GM23338 (cell line): ENCODE results near the gene RIC1. TPM values are rescaled to one million over a fixed set of nuclear protein-coding genes. Genes with fewer than 3 reads are reported as not detected.

Experiments
- ATAC-seq: fragments of 200-7000 bp; cut with Tn5 transposase; 3 replicates; pipeline ENCODE4 v1.9.1; 2020
- DNase-seq: peaks from one replicate; pipeline ENCODE4 v3.0.0-alpha.2; 2015; ENCODE audit warnings: low spot score
- H2AFZ ChIP-seq: fragments of 200-600 bp; sonication (generic); 2 replicates; pipeline ENCODE4 v1.8.0; 2016; ENCODE audit warnings: antibody characterized with exemption, mild to moderate bottlenecking, moderate library complexity
- H3F3A ChIP-seq: fragments of 200-600 bp; sonication (generic); replicated peaks from 2 replicates; pipeline ENCODE4 v1.8.0; 2017; ENCODE audit warnings: antibody characterized with exemption, mixed run types, low read depth
- H3K27ac ChIP-seq: fragments of 200-600 bp; sonication (generic); 2 replicates; pipeline ENCODE4 v1.6.1; 2016; ENCODE audit warnings: low read depth
- H3K27me3 ChIP-seq: fragments of 200-600 bp; sonication (generic); 2 replicates; pipeline ENCODE4 v1.8.0; 2016; ENCODE audit warnings: mild to moderate bottlenecking, mixed run types, moderate library complexity; ENCODE audit not compliant: insufficient read depth
- H3K36me3 ChIP-seq: fragments of 200-600 bp; sonication (generic); 2 replicates; pipeline ENCODE4 v1.8.0; 2016; ENCODE audit warnings: mild to moderate bottlenecking; ENCODE audit not compliant: insufficient read depth
- H3K4me1 ChIP-seq: fragments of 200-600 bp; sonication (generic); 2 replicates; pipeline ENCODE4 v1.8.0; 2016; ENCODE audit warnings: mild to moderate bottlenecking, moderate library complexity; ENCODE audit not compliant: insufficient read depth
- H3K4me2 ChIP-seq: fragments of 200-600 bp; sonication (generic); 2 replicates; pipeline ENCODE4 v1.7.1; 2017; ENCODE audit warnings: mixed run types
- H3K4me3 ChIP-seq: fragments of 200-600 bp; sonication (generic); 2 replicates; pipeline ENCODE4 v1.6.1; 2016; ENCODE audit warnings: mixed run types
- H3K79me2 ChIP-seq: fragments of 200-600 bp; sonication (generic); replicated peaks from 2 replicates; pipeline ENCODE4 v1.8.0; 2017; ENCODE audit warnings: mild to moderate bottlenecking; ENCODE audit not compliant: insufficient read depth
- H3K9me2 ChIP-seq: fragments of 200-600 bp; sonication (generic); 2 replicates; pipeline ENCODE4 v1.8.0; 2017; ENCODE audit not compliant: insufficient read depth
- H4K20me1 ChIP-seq: fragments of 200-600 bp; sonication (generic); replicated peaks from 2 replicates; pipeline ENCODE4 v1.8.0; 2017; ENCODE audit warnings: mild to moderate bottlenecking; ENCODE audit not compliant: insufficient read depth
- H3K27ac Mint-ChIP-seq: 2 replicates; pipeline ENCODE4 v1.8.0; 2020; ENCODE audit warnings: inconsistent platforms, mild to moderate bottlenecking, moderate library complexity, mixed read lengths
- H3K27me3 Mint-ChIP-seq: 3 replicates; pipeline ENCODE4 v1.8.0; 2022; ENCODE audit warnings: low read depth, mild to moderate bottlenecking, moderate library complexity, mixed read lengths, inconsistent platforms; ENCODE audit not compliant: insufficient read depth, poor library complexity
- H3K36me3 Mint-ChIP-seq: 3 replicates; pipeline ENCODE4 v1.8.0; 2021; ENCODE audit warnings: low read depth, mild to moderate bottlenecking, inconsistent platforms, moderate library complexity, mixed read lengths
- H3K4me1 Mint-ChIP-seq: 3 replicates; pipeline ENCODE4 v1.8.0; 2020; ENCODE audit warnings: mild to moderate bottlenecking, inconsistent platforms, mixed read lengths
- H3K4me3 Mint-ChIP-seq: 3 replicates; pipeline ENCODE4 v1.8.0; 2021; ENCODE audit warnings: moderate library complexity, mild to moderate bottlenecking, inconsistent platforms, mixed read lengths
- H3K9me3 Mint-ChIP-seq: 3 replicates; pipeline ENCODE4 v1.8.0; 2020; ENCODE audit warnings: moderate library complexity, mild to moderate bottlenecking, inconsistent platforms, mixed read lengths
- CREB1 ChIP-seq: fragments of 250-450 bp; sonication (Bioruptor Pico); IDR thresholded peaks from 2 replicates; pipeline ENCODE4 v1.5.0; 2020; ENCODE audit warnings: low read depth, mild to moderate bottlenecking, moderate library complexity
- EZH2 ChIP-seq: fragments of 200-600 bp; sonication (generic); IDR thresholded peaks from one replicate; pipeline ENCODE4 v1.8.0; 2017; ENCODE audit warnings: antibody characterized with exemption, mild to moderate bottlenecking, low read depth; ENCODE audit not compliant: unreplicated experiment
- EZH2phosphoT487 ChIP-seq: fragments of 200-600 bp; sonication (generic); IDR thresholded peaks from one replicate; pipeline ENCODE4 v1.8.1; 2018; ENCODE audit warnings: antibody characterized with exemption; ENCODE audit not compliant: unreplicated experiment
- JUNB ChIP-seq: IDR thresholded peaks from one replicate; pipeline ENCODE4 v1.6.1; 2016; ENCODE audit warnings: antibody characterized with exemption; ENCODE audit not compliant: unreplicated experiment
- NANOG ChIP-seq: IDR thresholded peaks from 2 replicates; pipeline ENCODE4 v1.6.1; 2016; ENCODE audit warnings: antibody characterized with exemption, borderline replicate concordance
- POLR2AphosphoS5 ChIP-seq: IDR thresholded peaks from 2 replicates; pipeline ENCODE4 v1.6.1; 2016; ENCODE audit warnings: antibody characterized with exemption, low read depth
- STAT1 ChIP-seq: IDR thresholded peaks from one replicate; pipeline ENCODE4 v1.6.1; 2016; ENCODE audit warnings: antibody characterized with exemption; ENCODE audit not compliant: unreplicated experiment
- ZNF114 ChIP-seq: fragments of 250-450 bp; sonication (Bioruptor Pico); IDR thresholded peaks from 2 replicates; pipeline ENCODE4 v1.5.0; 2020; ENCODE audit warnings: mild to moderate bottlenecking, moderate library complexity
- ZNF331 ChIP-seq: fragments of 250-450 bp; sonication (Bioruptor Pico); IDR thresholded peaks from 2 replicates; pipeline ENCODE4 v1.5.0; 2020; ENCODE audit warnings: low read depth, mild to moderate bottlenecking, moderate library complexity
- polyA plus RNA-seq: library from polyadenylated mRNA; unstranded; fragments of >200 nt; fragmentation: Nextera tagmentation; extraction: Ambion mirVana; gene quantifications from 2 replicates; pipeline ENCODE4 v1.2.1, GENCODE V29; 2016
- total RNA-seq: library from RNA; depleted of rRNA; stranded (reverse); fragments of >200 nt; shearing (Covaris generic); gene quantifications from 2 replicates; pipeline ENCODE4 v1.2.3, GENCODE V29; 2014
- TF ChIP-seq, protein P1 (sequence below): IDR thresholded peaks from one replicate; pipeline ENCODE4 v1.6.1; 2018; ENCODE audit warnings: antibody characterized with exemption; ENCODE audit not compliant: unreplicated experiment
- TF ChIP-seq, protein P2 (sequence below): IDR thresholded peaks from 2 replicates; pipeline ENCODE4 v1.6.1; 2016; ENCODE audit warnings: antibody characterized with exemption

RIC1 gene
- total and polyA plus RNA-seq, 2 experiments from 2014 or later = 7.8 to 34.9 TPM

DNA sequence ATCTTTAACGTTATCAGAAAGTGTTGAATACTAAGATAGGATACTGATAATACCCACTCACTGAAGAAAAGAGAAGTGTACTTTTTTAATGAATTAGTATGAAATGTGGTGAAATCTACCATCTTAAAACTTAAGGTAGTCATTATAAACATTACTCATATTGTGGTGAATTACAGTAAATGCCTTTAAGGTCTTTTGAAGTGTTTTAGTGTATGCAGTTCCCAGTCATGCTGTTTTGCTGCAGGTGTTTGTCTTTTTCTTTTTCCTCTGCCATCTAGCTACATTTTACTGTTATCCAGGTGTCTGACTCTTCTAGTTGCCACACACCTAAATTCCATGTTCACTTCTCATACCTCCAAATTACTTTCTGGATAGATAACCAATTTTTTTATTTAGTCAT is 131.4 kb downstream of the RIC1 start (continued):
- TF ChIP-seq, protein P1, sequence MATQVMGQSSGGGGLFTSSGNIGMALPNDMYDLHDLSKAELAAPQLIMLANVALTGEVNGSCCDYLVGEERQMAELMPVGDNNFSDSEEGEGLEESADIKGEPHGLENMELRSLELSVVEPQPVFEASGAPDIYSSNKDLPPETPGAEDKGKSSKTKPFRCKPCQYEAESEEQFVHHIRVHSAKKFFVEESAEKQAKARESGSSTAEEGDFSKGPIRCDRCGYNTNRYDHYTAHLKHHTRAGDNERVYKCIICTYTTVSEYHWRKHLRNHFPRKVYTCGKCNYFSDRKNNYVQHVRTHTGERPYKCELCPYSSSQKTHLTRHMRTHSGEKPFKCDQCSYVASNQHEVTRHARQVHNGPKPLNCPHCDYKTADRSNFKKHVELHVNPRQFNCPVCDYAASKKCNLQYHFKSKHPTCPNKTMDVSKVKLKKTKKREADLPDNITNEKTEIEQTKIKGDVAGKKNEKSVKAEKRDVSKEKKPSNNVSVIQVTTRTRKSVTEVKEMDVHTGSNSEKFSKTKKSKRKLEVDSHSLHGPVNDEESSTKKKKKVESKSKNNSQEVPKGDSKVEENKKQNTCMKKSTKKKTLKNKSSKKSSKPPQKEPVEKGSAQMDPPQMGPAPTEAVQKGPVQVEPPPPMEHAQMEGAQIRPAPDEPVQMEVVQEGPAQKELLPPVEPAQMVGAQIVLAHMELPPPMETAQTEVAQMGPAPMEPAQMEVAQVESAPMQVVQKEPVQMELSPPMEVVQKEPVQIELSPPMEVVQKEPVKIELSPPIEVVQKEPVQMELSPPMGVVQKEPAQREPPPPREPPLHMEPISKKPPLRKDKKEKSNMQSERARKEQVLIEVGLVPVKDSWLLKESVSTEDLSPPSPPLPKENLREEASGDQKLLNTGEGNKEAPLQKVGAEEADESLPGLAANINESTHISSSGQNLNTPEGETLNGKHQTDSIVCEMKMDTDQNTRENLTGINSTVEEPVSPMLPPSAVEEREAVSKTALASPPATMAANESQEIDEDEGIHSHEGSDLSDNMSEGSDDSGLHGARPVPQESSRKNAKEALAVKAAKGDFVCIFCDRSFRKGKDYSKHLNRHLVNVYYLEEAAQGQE = no peak

DNA sequence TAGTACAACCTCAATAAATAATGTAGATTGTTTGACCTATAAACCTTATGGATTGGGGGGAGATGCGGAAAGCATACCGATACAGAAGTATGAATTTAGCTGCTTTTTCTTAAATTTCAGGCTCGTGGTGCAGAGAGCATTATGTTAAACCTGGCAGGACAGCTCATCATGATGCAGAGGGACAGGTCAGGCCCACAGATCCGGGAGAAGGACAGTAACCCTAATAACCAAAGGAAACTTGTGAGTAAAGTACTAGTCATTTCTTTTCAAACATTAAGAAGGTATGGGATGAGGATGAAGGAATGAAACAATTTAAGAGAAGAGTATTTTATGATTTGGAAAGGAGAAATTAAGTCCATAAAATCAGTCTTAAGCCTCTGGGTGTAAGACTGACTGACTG is 133.5 kb downstream of the RIC1 start:
- DNase-seq = no peak
- TF ChIP-seq POLR2AphosphoS5 (no peak), NANOG (no peak), EZH2 (no peak), EZH2phosphoT487 (no peak)
- TF ChIP-seq, protein P2, sequence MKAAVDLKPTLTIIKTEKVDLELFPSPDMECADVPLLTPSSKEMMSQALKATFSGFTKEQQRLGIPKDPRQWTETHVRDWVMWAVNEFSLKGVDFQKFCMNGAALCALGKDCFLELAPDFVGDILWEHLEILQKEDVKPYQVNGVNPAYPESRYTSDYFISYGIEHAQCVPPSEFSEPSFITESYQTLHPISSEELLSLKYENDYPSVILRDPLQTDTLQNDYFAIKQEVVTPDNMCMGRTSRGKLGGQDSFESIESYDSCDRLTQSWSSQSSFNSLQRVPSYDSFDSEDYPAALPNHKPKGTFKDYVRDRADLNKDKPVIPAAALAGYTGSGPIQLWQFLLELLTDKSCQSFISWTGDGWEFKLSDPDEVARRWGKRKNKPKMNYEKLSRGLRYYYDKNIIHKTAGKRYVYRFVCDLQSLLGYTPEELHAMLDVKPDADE = no peak
- H3K36me3 ChIP-seq = peaks cover 20% of the 10 kb centered on the region
- Mint-ChIP-seq H3K27me3 (no peaks in the 10 kb centered on the region), H3K9me3 (no peaks in the 10 kb centered on the region), H3K4me3 (no peak overlapping the region), H3K27ac (no peak overlapping the region), H3K4me1 (peaks cover 7% of the 10 kb centered on the region), H3K36me3 (peaks cover 62% of the 10 kb centered on the region)
- H4K20me1 ChIP-seq = peaks cover 5% of the 10 kb centered on the region; the same call in 1 of the 2 replicates
- H2AFZ ChIP-seq = no peak overlapping the region
- no peaks in the 10 kb centered on the region for H3K27me3 ChIP-seq
- no peak for ATAC-seq
- no peak overlapping the region for H3K27ac ChIP-seq
- H3K4me2 ChIP-seq = no peak overlapping the region
- no peaks in the 10 kb centered on the region for H3K9me2 ChIP-seq
- H3K4me3 ChIP-seq = no peak overlapping the region
- no peaks in the 10 kb centered on the region for H3F3A ChIP-seq
- H3K4me1 ChIP-seq = no peaks in the 10 kb centered on the region; the same call in 1 of the 2 replicates
- H3K79me2 ChIP-seq = no peaks in the 10 kb centered on the region

DNA sequence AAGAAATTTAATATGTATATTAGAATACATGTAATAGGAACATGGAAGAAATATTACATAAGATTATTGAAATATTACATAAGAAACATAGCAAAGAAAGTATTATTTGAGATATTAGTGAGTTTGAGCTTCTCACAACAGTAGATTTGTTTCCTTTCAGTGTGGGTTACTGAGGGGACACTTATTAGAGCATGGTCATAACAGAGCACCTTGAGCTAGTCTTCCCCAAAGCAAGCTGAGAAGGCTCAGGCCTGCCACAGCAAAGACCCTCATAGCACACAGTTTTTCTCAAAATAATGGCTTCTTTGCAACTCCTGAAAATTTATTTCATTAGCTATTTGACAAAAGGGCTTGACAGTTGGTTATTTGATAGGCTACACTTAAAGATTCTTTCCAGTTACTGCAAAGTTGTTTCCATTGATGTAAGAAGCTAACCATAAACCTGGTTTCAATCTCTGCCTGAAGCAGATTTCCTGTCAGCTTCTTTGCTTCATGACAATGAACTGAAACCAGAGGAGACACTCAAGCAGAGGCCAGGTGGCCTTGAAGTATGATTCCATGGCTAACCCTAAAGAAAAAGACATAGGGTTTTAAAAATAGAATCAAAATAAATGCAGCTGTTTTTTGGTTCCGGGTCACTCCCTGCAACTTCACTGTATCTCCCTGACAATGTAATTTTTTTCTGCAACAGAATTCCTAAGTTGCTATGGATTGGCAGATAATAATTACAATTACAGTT is 135.4 kb downstream of the RIC1 start:
- H3K9me2 ChIP-seq = no peaks in the 10 kb centered on the region
- no peak overlapping the region for H3K27ac ChIP-seq
- H3K36me3 ChIP-seq = peaks cover 20% of the 10 kb centered on the region
- Mint-ChIP-seq H3K27ac (no peak overlapping the region), H3K4me3 (no peak overlapping the region), H3K36me3 (peaks cover 53% of the 10 kb centered on the region), H3K27me3 (no peaks in the 10 kb centered on the region), H3K4me1 (peaks cover 4% of the 10 kb centered on the region), H3K9me3 (no peaks in the 10 kb centered on the region)
- no peak for DNase-seq
- no peaks in the 10 kb centered on the region for H3K79me2 ChIP-seq
- H3K4me2 ChIP-seq = no peak overlapping the region
- no peak for ATAC-seq
- H2AFZ ChIP-seq = no peak overlapping the region
- no peaks in the 10 kb centered on the region for H3K27me3 ChIP-seq
- H4K20me1 ChIP-seq = peaks cover 5% of the 10 kb centered on the region; the same call in 1 of the 2 replicates
- H3K4me1 ChIP-seq = no peaks in the 10 kb centered on the region; the same call in 1 of the 2 replicates
- no peak overlapping the region for H3K4me3 ChIP-seq
- H3F3A ChIP-seq = no peaks in the 10 kb centered on the region
- no peak for TF ChIP-seq NANOG
- TF ChIP-seq JUNB = no peak
- TF ChIP-seq, protein P1 = no peak
- no peak for TF ChIP-seq ZNF331 (CRISPR knock-in tag)
- TF ChIP-seq ZNF114 (CRISPR knock-in tag) = no peak
- no peak for TF ChIP-seq STAT1
- TF ChIP-seq CREB1 = no peak
- no peak for TF ChIP-seq EZH2phosphoT487
